Liver (tissue), 9 donors: ENCODE measurements around the gene DNAJB14. TPM values are rescaled to one million over a fixed set of nuclear protein-coding genes. Genes with fewer than 3 reads are reported as not detected.

Experiments used
- DNase-seq: peaks from one replicate; pipeline ENCODE4 v3.0.0-alpha.2; 2017; ENCODE audit warnings: low spot score
- H3K27ac ChIP-seq, 2 donors: one replicate each; pipeline ENCODE4 v1.7.0; 2013; ENCODE audit warnings: inconsistent platforms in 2 of 2, low read length in 2 of 2, control low read depth in 1 of 2, low read depth in 1 of 2, mild to moderate bottlenecking in 1 of 2
- H3K27me3 ChIP-seq, 4 donors: one replicate each; pipeline versions ENCODE4 v1.6.1 to v1.7.0; 2013; ENCODE audit warnings: low read length in 3 of 4, inconsistent platforms in 1 of 4, mild to moderate bottlenecking in 1 of 4, moderate library complexity in 1 of 4; ENCODE audit not compliant: control insufficient read depth in 4 of 4, insufficient read depth in 4 of 4
- H3K36me3 ChIP-seq, 4 donors: one replicate each; pipeline versions ENCODE4 v1.6.1 to v1.7.0; 2013; ENCODE audit warnings: low read length in 3 of 4, mild to moderate bottlenecking in 3 of 4, low read depth in 1 of 4, moderate library complexity in 1 of 4; ENCODE audit not compliant: control insufficient read depth in 4 of 4, insufficient read depth in 3 of 4
- H3K4me1 ChIP-seq, 4 donors: one replicate each; pipeline versions ENCODE4 v1.6.1 to v1.7.0; 2013; ENCODE audit warnings: low read length in 3 of 4, mild to moderate bottlenecking in 3 of 4, moderate library complexity in 1 of 4; ENCODE audit not compliant: control insufficient read depth in 4 of 4, insufficient read depth in 4 of 4
- H3K4me3 ChIP-seq, 3 donors: one replicate each; pipeline versions ENCODE4 v1.6.1 to v1.7.0; 2013; ENCODE audit warnings: low read length in 3 of 3, control low read depth in 1 of 3, low read depth in 1 of 3, mild to moderate bottlenecking in 1 of 3
- H3K9ac ChIP-seq, 2 donors: one replicate each; pipeline ENCODE4 v1.7.0; 2013; ENCODE audit warnings: low read length in 2 of 2, mild to moderate bottlenecking in 2 of 2, moderate library complexity in 2 of 2, control low read depth in 1 of 2, low read depth in 1 of 2
- H3K9me3 ChIP-seq, 4 donors: one replicate each; pipeline versions ENCODE4 v1.6.1 to v1.7.0; 2013; ENCODE audit warnings: low read length in 3 of 4; ENCODE audit not compliant: control insufficient read depth in 4 of 4
- ATF3 ChIP-seq: IDR thresholded peaks from 2 replicates; pipeline ENCODE4 v1.6.1; 2016; ENCODE audit warnings: antibody characterized with exemption
- CTCF ChIP-seq: fragments of 150-350 bp; IDR thresholded peaks from 2 replicates; pipeline ENCODE4 v1.5.1; 2017; ENCODE audit warnings: improper control_type of control experiment, low read depth, low read length; ENCODE audit not compliant: missing input control
- FOXA1 ChIP-seq: IDR thresholded peaks from 2 replicates; pipeline ENCODE4 v1.6.1; 2016; ENCODE audit warnings: antibody characterized with exemption
- GABPA ChIP-seq, 2 donors: IDR thresholded peaks in 1 of 2; conservative IDR thresholded peaks in 1 of 2; 2 replicates each; pipeline ENCODE4 v1.6.1; 2016; ENCODE audit warnings: antibody characterized with exemption in 2 of 2, mild to moderate bottlenecking in 1 of 2, moderate library complexity in 1 of 2
- HNF4A ChIP-seq, 2 donors: conservative IDR thresholded peaks; 2 replicates each; pipeline ENCODE4 v1.6.1; 2016; ENCODE audit warnings: antibody characterized with exemption in 2 of 2, mild to moderate bottlenecking in 2 of 2
- HNF4G ChIP-seq: IDR thresholded peaks from 2 replicates; pipeline ENCODE4 v1.6.1; 2016; ENCODE audit warnings: antibody characterized with exemption
- JUND ChIP-seq, 2 donors: IDR thresholded peaks; 2 replicates each; pipeline ENCODE4 v1.6.1; 2016; ENCODE audit warnings: antibody characterized with exemption in 2 of 2
- MAX ChIP-seq: IDR thresholded peaks from 2 replicates; pipeline ENCODE4 v1.6.1; 2016; ENCODE audit warnings: antibody characterized with exemption
- NR2F2 ChIP-seq: IDR thresholded peaks from 2 replicates; pipeline ENCODE4 v1.6.1; 2016; ENCODE audit warnings: antibody characterized with exemption
- RAD21 ChIP-seq, 2 donors: IDR thresholded peaks; 2 replicates each; pipeline ENCODE4 v1.6.1; 2016; ENCODE audit warnings: antibody characterized with exemption in 2 of 2, mild to moderate bottlenecking in 2 of 2
- SP1 ChIP-seq: IDR thresholded peaks from 2 replicates; pipeline ENCODE4 v1.6.1; 2018; ENCODE audit warnings: antibody characterized with exemption, mild to moderate bottlenecking
- YY1 ChIP-seq: IDR thresholded peaks from 2 replicates; pipeline ENCODE4 v1.6.1; 2016; ENCODE audit warnings: antibody characterized with exemption, mild to moderate bottlenecking
- ZBTB33 ChIP-seq: IDR thresholded peaks from 2 replicates; pipeline ENCODE4 v1.6.1; 2016; ENCODE audit warnings: antibody characterized with exemption
- WGBS: extraction: QIAGEN DNeasy Blood & Tissue Kit; methylation state at CpG from one replicate; pipeline ENCODE4 v1.1.7; 2013; 5-methylcytosine and 5-hydroxymethylcytosine counted together
- polyA plus RNA-seq, 2 donors: library from polyadenylated mRNA; stranded (reverse) in 1 of 2; unstranded in 1 of 2; fragments of 200-250 nt in 1 of 2; fragments of >200 nt in 1 of 2; fragmentation: Nextera tagmentation in 1 of 2; extraction: Ambion mirVana in 1 of 2; gene quantifications; one replicate each; pipeline versions ENCODE4 v1.2.1 to v1.2.3, GENCODE V29; 2013 to 2015
- total RNA-seq, 2 donors: library from RNA; depleted of rRNA; stranded (reverse); fragments of >200 nt; gene quantifications; one replicate each; pipeline ENCODE4 v1.2.3, GENCODE V29; 2014
- donor health status: healthy.
- donor health status: healthy.
- donor health status: healthy.
- donor health status: healthy.
- donor health status: healthy.

The DNAJB14 gene
- total and polyA plus RNA-seq, 4 donors: 8.1 to 15.1 (median 8.9) TPM

GRCh38 chr4:99949034-99949998, 2.9 kb upstream of the DNAJB14 start:
- WGBS: under 1% methylated on average over 98 of the region's 98 CpGs
- DNase-seq: peak; percentile 84
- H3K4me3 ChIP-seq: peak overlapping the region; percentile 74 to 84 (median 77)
- H3K9me3 ChIP-seq: no peaks in the 10 kb centered on the region
- TF ChIP-seq NR2F2 (no peak), ZBTB33 (no peak), JUND (IDR thresholded peaks at IDR 0.05) (peak in 1 of 2 donors; percentile 33), ATF3 (peak; percentile 93), SP1 (peak; percentile 41), FOXA1 (peak; percentile 11), HNF4A (conservative IDR thresholded peaks at IDR 0.05) (no peak), YY1 (peak; percentile 52), RAD21 (IDR thresholded peaks at IDR 0.05) (peak; percentile 87 to 92), MAX (peak; percentile 25), CTCF (peak; percentile 85), GABPA (IDR thresholded peaks at IDR 0.05 in 1 of 2, conservative IDR thresholded peaks at IDR 0.05 in 1 of 2) (peak in 1 of 2 donors; percentile 56)
- no peaks in the 10 kb centered on the region for H3K36me3 ChIP-seq
- H3K27me3 ChIP-seq: no peaks in the 10 kb centered on the region
- H3K27ac ChIP-seq: peak overlapping the region; percentile 80 to 83
- peaks cover 2 to 36% (median 24%) of the 10 kb centered on the region in 4 donors for H3K4me1 ChIP-seq
- peak overlapping the region; percentile 41 to 85 for H3K9ac ChIP-seq

GRCh38 chr4:99947608-99948007, 1.2 kb upstream of the DNAJB14 start:
- TF ChIP-seq NR2F2: no peak
- TF ChIP-seq MAX: no peak
- no peak for TF ChIP-seq HNF4G
- H3K27me3 ChIP-seq: no peaks in the 10 kb centered on the region
- H3K4me1 ChIP-seq: peaks cover 3 to 36% (median 24%) of the 10 kb centered on the region in 4 donors
- no peaks in the 10 kb centered on the region for H3K9me3 ChIP-seq
- no peaks in the 10 kb centered on the region for H3K36me3 ChIP-seq
- DNase-seq: no peak
- peak overlapping the region; percentile 84 to 90 for H3K27ac ChIP-seq
- peak overlapping the region in 1 of 2 donors; percentile 75 for H3K9ac ChIP-seq
- H3K4me3 ChIP-seq: no peak overlapping the region
- 85% methylated on average over 4 of the region's 4 CpGs for WGBS
